Peyer's patch (tissue), 4 donors: ENCODE measurements around the gene TADA2B. TPM values are rescaled to one million over a fixed set of nuclear protein-coding genes. Genes with fewer than 3 reads are reported as not detected.

Source experiments
- DNase-seq, 3 donors: peaks; one replicate each; pipeline ENCODE4 v3.0.0-alpha.2; 2017 to 2019
- H3K27ac ChIP-seq, 4 donors: fragments of 200-600 bp; sonication (generic); one replicate each; pipeline ENCODE4 v1.5.1; 2016 to 2019
- H3K27me3 ChIP-seq, 2 donors: fragments of 200-600 bp; sonication (generic); one replicate each; pipeline ENCODE4 v1.5.1; 2019
- H3K36me3 ChIP-seq, 3 donors: fragments of 200-600 bp; sonication (generic); one replicate each; pipeline ENCODE4 v1.5.1; 2016 to 2019
- H3K4me1 ChIP-seq, 4 donors: fragments of 200-600 bp; sonication (generic); one replicate each; pipeline ENCODE4 v1.5.1; 2016 to 2019
- H3K4me3 ChIP-seq, 4 donors: fragments of 200-600 bp; sonication (generic); 1 replicate in 3 of 4; 2 replicates in 1 of 4; pipeline ENCODE4 v1.5.1; 2016 to 2019; ENCODE audit warnings: mild to moderate bottlenecking in 1 of 4
- H3K9me3 ChIP-seq, 4 donors: fragments of 200-600 bp; sonication (generic); one replicate each; pipeline ENCODE4 v1.5.1; 2016 to 2019; ENCODE audit warnings: mild to moderate bottlenecking in 1 of 4
- POLR2A ChIP-seq, 2 donors: fragments of 450-650 bp; IDR thresholded peaks; one replicate each; pipeline ENCODE4 v1.5.1; 2017; ENCODE audit warnings: antibody characterized with exemption in 2 of 2, mild to moderate bottlenecking in 2 of 2, moderate library complexity in 2 of 2
- total RNA-seq, 4 donors: library from RNA; depleted of rRNA; stranded (reverse); fragments of >200 nt; gene quantifications; one replicate each; pipeline ENCODE4 v1.1.0, GENCODE V29; 2016
- TF ChIP-seq, protein P1 (sequence below), 6 experiments: fragments of 450-650 bp in 4 of 6; fragments of 200-600 bp in 2 of 6; sonication (generic) in 1 of 6; IDR thresholded peaks; one replicate each; pipeline ENCODE4 v1.5.1; 2017 to 2019; ENCODE audit warnings: antibody characterized with exemption in 6 of 6, mild to moderate bottlenecking in 3 of 6, moderate library complexity in 1 of 6

TADA2B gene
- total RNA-seq, 4 donors from 2014 or later = 23.1 to 31.4 (median 27.8) TPM

DNA sequence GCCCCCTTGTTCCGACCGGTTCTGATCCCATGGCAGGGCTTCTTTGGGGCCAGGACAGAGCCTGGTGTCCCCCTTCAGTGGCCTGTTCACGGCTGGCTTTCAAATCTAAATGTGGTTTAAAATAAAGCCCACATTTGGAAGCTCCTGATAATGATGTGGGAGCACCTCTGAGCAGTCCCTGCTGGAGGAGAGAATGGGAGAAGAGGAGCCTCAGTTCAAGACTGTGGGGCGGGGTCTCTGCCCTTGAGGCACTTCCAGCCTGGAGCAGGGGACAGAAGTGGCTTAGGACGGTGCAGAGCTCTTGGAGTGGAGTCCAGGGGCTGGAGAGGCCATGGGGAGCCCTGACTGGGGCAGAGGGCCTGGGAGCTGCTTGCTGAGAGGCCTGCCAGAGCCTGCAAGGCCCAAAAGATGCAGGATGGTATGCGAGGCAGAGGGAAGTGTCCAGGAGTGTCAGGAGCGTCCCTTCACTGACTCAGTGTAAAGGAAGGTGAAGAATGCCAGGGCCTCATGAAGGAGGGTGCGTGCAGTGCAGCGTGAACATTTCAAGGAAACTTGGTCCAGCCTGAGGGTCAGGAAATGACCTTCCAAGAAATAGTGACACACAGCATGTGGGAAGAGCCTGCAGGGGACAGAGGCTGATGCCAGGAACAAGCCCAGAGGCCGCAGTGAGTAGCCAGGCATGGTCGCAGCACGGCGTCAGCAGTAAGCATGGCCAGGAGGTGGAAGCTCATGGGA is 21.1 kb upstream of the TADA2B start:
- Histone ChIP-seq H3K36me3 (peaks cover 0 to 88% (median 0%) of the 10 kb centered on the region in 3 donors), H3K9me3 (no peaks in the 10 kb centered on the region), H3K4me1 (no peaks in the 10 kb centered on the region), H3K27ac (no peak overlapping the region), H3K4me3 (no peak overlapping the region), H3K27me3 (no peaks in the 10 kb centered on the region)
- no peak for DNase-seq
- TF ChIP-seq, protein P1, sequence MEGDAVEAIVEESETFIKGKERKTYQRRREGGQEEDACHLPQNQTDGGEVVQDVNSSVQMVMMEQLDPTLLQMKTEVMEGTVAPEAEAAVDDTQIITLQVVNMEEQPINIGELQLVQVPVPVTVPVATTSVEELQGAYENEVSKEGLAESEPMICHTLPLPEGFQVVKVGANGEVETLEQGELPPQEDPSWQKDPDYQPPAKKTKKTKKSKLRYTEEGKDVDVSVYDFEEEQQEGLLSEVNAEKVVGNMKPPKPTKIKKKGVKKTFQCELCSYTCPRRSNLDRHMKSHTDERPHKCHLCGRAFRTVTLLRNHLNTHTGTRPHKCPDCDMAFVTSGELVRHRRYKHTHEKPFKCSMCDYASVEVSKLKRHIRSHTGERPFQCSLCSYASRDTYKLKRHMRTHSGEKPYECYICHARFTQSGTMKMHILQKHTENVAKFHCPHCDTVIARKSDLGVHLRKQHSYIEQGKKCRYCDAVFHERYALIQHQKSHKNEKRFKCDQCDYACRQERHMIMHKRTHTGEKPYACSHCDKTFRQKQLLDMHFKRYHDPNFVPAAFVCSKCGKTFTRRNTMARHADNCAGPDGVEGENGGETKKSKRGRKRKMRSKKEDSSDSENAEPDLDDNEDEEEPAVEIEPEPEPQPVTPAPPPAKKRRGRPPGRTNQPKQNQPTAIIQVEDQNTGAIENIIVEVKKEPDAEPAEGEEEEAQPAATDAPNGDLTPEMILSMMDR (IDR thresholded peaks at IDR 0.05) = no peak
- no peak for TF ChIP-seq POLR2A (IDR thresholded peaks at IDR 0.05)

DNA sequence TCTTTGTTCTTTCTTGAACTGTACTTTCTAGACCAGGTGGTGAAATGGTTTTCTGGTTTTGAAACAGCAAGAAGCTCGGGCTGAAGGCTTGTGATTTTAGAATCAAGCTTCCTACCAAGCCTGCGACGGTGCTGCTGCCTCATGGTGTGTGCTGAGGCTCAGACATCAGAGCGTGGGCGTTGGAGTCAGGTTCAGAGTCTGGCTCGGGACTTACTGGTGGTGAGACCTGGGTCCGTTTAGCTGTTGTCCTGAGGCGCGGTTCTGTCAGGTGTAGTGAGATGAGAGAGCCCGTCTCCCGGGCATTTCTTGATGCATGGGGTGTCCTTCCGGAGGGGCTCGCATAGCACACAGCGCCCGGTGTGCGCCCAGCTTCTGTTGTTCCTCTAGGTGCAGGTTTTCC is 19.7 kb upstream of the TADA2B start:
- peaks cover 0 to 90% (median 0%) of the 10 kb centered on the region in 3 donors for H3K36me3 ChIP-seq
- DNase-seq = no peak

DNA sequence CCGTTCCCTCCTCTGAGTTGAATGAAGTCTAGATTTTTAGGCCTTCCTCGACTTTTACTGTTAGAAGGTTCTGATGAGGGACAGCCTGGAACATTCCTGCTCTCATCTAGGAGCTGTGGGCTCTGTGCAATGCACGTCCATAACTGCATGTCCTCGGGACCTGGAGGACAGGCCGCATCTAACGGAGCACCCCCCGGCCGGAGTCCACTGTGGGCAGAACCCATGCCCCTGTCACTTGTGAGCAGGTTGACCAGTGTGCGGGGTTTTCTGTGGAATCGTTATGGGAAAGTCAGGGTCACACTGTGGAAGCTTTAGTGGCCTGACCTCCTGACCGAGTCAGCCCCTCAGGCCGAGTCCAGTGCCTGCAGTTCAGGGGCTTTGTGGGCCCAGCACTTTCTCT is 19.3 kb upstream of the TADA2B start:
- H3K36me3 ChIP-seq = peaks cover 0 to 93% (median 0%) of the 10 kb centered on the region in 3 donors
- H3K27ac ChIP-seq = no peak overlapping the region
- TF ChIP-seq POLR2A (IDR thresholded peaks at IDR 0.05) = no peak
- TF ChIP-seq, protein P1 (IDR thresholded peaks at IDR 0.05) = no peak
- H3K9me3 ChIP-seq = no peaks in the 10 kb centered on the region
- no peak for DNase-seq
- no peaks in the 10 kb centered on the region for H3K27me3 ChIP-seq
- H3K4me1 ChIP-seq = no peaks in the 10 kb centered on the region
- no peak overlapping the region for H3K4me3 ChIP-seq

More for the DNA sequence above, 19.7 kb upstream of the TADA2B start:
- no peaks in the 10 kb centered on the region for H3K27me3 ChIP-seq
- no peaks in the 10 kb centered on the region for H3K9me3 ChIP-seq
- no peak overlapping the region for H3K4me3 ChIP-seq
- no peak for TF ChIP-seq POLR2A (IDR thresholded peaks at IDR 0.05)
- TF ChIP-seq, protein P1 (IDR thresholded peaks at IDR 0.05) = no peak
- no peak overlapping the region for H3K27ac ChIP-seq
- no peaks in the 10 kb centered on the region for H3K4me1 ChIP-seq

DNA sequence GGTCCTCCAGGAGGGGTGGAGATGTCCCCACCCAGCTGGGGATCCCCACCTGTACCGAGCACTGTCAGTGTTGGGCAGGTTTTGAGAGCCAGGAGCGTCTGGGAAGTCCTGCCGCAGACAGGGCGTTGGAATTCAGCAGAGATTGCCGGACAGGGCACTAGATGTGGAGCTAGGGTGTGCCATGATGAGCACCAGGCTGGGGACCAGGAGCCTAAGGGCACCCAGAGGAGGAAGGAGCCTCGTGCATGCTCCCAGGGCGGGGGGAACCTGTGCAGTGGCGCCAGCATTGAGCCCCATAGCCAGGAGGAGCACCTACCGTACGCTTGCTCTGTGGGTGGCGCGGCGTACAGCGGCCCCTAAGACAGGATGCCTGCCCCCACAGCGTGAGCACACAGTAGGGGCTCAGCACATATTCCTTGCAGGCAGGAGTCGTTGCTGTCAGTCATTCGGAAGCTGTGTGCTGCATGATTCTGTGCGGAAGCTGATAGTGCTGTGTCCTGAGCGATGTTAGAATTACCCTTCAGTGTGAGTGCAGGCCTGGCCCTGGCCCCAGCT is 18.8 kb upstream of the TADA2B start:
- Histone ChIP-seq H3K4me1 (no peaks in the 10 kb centered on the region), H3K36me3 (peaks cover 0 to 93% (median 0%) of the 10 kb centered on the region in 3 donors), H3K27me3 (no peaks in the 10 kb centered on the region), H3K9me3 (no peaks in the 10 kb centered on the region), H3K27ac (no peak overlapping the region), H3K4me3 (no peak overlapping the region)
- DNase-seq = no peak
- TF ChIP-seq, protein P1 (IDR thresholded peaks at IDR 0.05) = no peak
- no peak for TF ChIP-seq POLR2A (IDR thresholded peaks at IDR 0.05)

DNA sequence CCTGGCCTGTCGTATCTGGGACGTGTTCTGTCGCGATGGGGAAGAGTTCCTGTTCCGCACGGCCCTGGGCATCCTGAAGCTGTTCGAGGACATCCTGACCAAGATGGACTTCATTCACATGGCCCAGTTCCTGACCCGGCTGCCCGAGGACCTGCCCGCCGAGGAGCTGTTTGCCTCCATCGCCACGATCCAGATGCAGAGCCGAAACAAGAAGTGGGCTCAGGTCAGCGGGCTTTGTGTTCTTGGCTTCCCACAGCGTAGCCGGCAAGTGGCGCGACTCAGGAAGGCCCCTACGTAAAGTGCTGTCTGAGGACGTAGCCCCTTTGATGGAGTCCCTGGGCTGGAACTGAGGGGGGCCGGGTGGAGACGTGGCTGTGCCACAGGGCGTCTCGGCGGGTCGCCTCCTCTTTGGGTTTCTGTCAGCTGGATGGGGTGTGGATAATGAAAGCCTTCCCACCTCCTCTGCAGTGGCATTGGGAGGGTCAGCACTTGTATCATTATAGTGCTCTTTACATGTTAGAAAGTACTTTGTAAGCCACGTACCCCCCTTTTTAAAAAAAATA is 18.1 kb upstream of the TADA2B start:
- peaks cover 0 to 97% (median 0%) of the 10 kb centered on the region in 3 donors for H3K36me3 ChIP-seq

More for the DNA sequence above, 18.1 kb upstream of the TADA2B start:
- TF ChIP-seq POLR2A (IDR thresholded peaks at IDR 0.05) = no peak
- TF ChIP-seq, protein P1 (IDR thresholded peaks at IDR 0.05) = no peak
- Histone ChIP-seq H3K4me1 (no peaks in the 10 kb centered on the region), H3K27ac (no peak overlapping the region), H3K4me3 (no peak overlapping the region), H3K9me3 (no peaks in the 10 kb centered on the region), H3K27me3 (no peaks in the 10 kb centered on the region)
- no peak for DNase-seq
